SU-DHL-6 (cell line): ENCODE measurements around the gene PIGC.

Experiments used
- CTCF ChIP-seq: fragments of 200-600 bp; sonication (generic); IDR thresholded peaks from one replicate; pipeline ENCODE4 v1.5.1; 2017; ENCODE audit warnings: antibody characterized with exemption, mild to moderate bottlenecking, low read length, moderate library complexity; ENCODE audit not compliant: insufficient read depth, poor library complexity, severe bottlenecking
- EZH2phosphoT487 ChIP-seq: fragments of 200-600 bp; sonication (generic), shearing (Covaris generic); conservative IDR thresholded peaks from 2 replicates; pipeline ENCODE4 v1.6.1; 2018; ENCODE audit warnings: mild to moderate bottlenecking, antibody characterized with exemption, low read length, moderate library complexity, mixed read lengths

DNA sequence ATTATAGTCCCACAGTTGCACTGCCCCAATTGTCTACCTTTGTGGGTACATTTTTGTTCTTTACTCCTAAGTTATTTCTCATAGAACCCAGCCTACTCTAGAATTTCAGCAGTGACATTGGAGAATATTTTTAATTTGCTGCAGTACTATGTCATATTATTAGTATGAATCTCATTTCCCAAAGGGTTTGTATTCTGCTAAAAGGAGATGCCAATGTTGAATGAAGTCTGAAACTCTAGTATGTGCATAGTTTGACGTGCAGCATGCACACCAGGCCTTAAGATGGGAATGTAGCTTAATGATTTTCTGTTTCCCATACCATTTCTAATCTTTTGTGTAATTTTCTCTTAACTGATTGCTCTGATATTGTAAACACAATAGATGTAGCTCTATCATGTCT is 33.8 kb downstream of the PIGC start:
- TF ChIP-seq EZH2phosphoT487 (no peak), CTCF (no peak)
